Dedifferentiated amniotic fluid mesenchymal stem cell (primary cell): ENCODE measurements around the gene STARD9.

Source experiments
- DNase-seq: peaks from one replicate; pipeline ENCODE4 v3.0.0-alpha.2; 2016; ENCODE audit errors: extremely low spot score

Gene STARD9

GRCh38 chr15:42694398-42694797 is 119.0 kb downstream of the STARD9 start:
- no peak for DNase-seq

- DNase-seq: no peak
Observed at GRCh38 chr15:42695527-42696071, 120.2 kb downstream of the STARD9 start.

DNA sequence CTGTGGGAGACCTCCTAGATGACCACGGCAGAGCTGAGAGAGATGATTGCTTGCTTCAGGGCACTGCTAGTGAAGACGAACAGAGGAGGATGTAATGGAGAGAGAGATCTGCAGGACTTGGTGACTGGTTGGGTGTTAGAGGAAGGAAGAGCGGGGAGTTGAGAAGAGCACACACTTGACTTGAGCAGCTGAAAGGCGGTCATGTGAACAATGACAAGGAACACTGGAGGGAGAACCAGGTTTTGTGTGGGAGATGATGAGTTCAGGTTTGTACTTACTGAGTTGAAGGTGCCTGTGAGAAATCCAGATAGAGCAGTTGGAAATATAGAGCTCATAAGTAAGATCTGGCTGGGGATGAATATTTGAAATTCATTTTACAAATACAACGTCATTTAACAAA is 121.2 kb downstream of the STARD9 start:
- DNase-seq: no peak

DNA sequence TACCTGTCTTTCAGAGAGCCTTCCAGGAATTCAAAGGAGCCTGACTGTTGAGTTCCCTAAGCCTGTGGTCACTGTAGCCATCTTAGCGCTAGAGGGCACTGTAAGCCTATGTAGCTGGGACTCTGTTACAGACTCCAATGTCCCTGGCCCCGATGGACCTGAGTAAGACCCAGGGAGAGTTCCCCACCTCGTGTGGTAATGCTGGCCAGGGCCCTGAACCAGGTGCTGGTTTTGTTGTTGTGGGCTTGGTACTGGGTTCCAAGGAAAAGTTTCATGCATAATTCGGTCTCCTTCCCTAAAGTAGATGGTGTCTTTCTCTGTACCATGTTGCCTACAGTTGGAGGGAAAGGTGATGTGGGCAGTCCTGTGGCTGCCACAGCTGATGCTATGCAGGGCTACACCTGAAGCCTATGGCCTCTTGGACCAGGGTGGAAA is 129.1 kb downstream of the STARD9 start:
- DNase-seq: peak; percentile 67

GRCh38 chr15:42705336-42705735 is 129.9 kb downstream of the STARD9 start:
- no peak for DNase-seq

DNA sequence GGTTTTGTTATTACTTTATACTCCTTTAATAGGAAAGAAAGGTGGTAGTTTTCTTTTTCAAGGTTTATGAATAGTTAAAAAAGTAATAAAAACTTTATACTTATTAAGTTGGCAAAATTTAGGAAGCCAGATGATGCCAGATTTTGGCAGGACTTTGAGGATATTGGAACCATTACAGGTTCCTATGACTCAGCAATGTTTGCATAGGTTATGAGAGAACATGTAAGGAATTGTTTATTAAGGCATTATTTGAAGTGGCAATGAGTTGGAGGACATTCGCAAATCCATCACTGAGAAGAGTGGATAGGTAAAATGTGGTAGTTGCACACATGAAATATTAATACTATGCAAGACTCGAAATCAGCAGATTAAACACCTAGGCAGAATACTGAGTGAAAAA is 131.7 kb downstream of the STARD9 start:
- no peak for DNase-seq

DNA sequence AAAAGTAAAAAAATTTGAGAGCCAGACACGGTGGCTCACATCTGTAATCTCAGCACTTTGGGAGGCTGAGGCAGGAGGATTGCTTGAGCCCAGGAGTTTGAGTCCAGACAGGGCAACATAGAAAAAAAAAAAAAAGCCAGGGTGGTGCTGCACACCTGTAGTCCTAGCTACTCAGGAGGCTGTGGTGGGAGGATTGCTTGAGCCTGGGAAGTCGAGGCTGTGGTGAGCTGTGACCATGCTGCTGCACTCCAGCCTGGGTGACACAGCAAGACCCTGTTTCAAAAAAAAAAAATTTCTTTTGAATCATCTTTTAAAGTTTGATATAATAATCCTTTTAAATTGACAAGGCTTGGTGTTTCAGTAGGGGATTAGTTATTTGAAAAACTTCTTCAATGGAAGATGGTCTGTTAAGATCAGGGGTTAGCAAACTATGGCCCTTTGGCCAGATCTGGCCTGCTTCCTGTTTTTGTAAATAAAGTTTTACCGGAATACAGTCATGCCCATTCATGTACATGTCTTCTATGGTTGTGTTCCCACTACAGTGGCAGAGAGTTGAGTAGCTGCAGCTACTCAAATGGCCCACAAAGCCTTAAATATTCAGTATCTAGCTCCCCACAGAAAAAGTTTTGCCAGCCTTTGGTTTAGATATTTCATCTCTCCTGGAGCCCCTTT is 132.6 kb downstream of the STARD9 start:
- DNase-seq: no peak

GRCh38 chr15:42710662-42711061 is 135.3 kb downstream of the STARD9 start:
- no peak for DNase-seq

DNA sequence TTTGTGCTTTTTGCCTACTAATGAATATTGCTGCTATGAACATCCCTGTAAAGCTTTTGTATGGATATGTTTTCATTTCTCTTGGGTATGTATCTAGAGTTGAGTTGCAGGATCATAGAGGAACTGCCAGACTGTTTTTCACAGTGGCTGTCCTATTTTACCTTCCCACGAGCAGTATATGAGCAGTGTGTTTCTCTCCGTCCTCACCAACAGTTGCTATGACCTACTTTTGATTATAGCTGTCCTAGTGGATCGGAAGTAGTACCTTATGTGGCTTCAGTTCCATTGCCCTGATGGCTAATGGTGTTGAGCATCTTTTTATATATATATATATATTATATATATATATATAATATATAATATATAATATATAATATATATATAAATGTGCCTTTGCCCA is 136.3 kb downstream of the STARD9 start:
- no peak for DNase-seq

DNA sequence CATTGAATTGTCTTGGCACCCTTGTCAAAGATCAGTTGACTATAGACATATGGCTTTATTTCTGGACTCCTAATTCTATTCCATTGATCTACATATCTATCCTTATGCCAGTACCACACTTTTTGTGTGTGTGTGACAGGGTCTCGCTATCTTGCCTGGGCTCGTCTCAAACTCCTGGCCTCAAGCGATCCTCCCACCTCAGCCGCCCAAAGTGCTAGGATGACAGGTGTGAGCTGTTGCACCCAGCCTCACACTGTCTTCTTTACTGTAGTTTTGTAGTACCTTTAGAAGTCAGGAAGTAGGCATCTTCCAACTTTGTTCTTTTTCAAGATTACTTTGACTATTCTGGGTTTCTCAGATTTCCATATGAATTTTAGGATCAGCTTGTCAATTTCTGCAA is 137.2 kb downstream of the STARD9 start:
- DNase-seq: no peak

- no peak for DNase-seq
Observed at GRCh38 chr15:42716125-42716524, 140.7 kb downstream of the STARD9 start.

DNA sequence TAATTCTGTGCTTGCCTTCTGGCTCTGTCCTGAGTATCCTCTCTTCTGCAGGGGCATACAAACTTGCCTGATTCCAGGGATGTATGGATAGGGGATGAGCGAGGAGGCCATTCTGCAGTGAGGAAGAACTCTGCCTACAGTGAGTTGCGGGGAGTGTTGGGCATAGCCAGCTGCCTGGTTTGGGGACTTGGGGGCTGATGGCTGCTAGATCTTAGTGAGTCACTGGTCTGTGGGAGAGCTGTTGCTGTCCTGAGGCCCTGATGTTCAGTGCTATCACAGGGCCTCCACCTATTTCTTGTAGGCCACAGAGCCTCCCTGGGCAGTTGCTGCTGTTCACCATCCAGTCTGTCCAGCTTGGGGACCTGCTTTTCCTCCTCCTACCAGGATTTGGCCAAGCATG is 141.2 kb downstream of the STARD9 start:
- no peak for DNase-seq

GRCh38 chr15:42719043-42719442 is 143.6 kb downstream of the STARD9 start:
- no peak for DNase-seq

DNA sequence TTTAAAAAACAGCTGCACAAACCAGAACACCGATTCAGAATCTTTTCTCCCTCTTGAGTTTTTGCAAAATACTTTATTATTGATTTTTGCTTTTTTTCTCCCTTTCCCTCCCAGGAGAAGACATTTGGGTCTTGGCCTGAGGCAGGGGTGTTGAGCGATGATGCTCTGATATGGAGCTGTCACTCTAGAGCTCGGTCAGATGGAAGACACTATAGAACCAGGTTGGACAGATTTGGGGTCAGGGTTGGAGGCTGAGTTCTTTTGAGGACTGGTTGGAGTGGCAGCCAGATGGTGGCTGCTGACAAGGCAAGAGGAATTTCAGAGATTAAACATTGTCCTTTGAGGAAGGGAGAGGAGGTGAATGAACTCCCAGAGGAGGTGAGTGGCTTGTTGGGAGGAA is 144.7 kb downstream of the STARD9 start:
- no peak for DNase-seq

DNA sequence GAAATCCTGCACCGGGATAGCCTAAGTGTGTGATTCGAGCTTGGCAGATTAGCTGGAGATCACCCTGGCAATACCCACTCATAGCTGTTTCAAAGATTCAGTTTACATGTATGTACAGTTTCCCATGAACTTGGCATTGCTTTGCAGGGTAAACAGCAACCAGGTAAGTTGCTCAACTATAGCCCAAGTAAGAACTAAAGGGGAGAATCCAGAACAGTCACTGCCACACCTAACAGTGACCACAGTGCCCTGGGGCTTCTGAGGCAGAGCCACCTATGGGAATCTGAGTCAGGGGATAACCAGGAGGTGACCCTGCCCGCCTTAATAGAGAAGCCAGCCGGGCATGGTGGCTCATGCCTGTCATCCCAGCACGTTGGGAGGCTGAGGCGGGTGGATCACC is 145.6 kb downstream of the STARD9 start:
- DNase-seq: no peak

DNA sequence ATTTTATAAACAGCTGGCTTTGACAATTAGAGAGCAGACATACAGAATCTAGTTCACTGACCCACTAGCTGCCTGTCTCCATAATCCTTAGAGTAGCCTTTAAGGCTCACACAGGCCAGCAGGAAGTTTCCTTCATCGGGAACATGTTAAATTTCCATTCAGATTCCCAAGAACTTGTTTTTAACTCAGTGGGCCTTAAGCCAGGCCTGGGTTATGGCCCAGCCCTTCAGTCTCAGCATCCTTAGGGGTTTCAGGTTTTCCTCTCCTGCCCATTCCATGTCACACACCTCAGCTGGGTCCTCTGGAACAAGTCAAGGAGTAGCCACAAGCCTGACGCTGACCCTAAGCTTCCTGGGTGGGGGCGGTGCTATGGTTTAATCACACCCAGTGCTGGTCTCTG is 146.5 kb downstream of the STARD9 start:
- DNase-seq: no peak

- no peak for DNase-seq
Observed at GRCh38 chr15:42723068-42723467, 147.7 kb downstream of the STARD9 start.

DNA sequence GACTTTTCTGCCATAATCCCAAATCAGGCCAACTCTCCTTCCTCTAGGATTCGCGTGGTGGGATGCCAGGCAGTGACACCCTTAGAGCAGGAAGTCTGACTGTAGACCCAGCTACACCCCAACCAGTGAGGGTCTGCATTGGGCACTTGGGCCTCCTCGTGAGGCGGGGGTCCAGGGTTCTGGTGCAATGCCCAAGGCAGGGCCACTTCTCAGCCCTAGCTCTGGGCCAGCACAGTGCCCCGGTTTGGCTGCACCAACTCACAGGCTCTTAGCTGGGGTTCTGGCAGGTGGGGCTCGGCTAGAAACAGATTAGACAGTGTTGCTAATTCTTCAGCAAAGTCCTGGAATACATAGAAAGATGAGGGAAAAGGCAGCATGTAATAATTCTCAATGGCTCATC is 148.9 kb downstream of the STARD9 start:
- no peak for DNase-seq

- DNase-seq: no peak
Observed at GRCh38 chr15:42725331-42725903, 150.0 kb downstream of the STARD9 start.

DNA sequence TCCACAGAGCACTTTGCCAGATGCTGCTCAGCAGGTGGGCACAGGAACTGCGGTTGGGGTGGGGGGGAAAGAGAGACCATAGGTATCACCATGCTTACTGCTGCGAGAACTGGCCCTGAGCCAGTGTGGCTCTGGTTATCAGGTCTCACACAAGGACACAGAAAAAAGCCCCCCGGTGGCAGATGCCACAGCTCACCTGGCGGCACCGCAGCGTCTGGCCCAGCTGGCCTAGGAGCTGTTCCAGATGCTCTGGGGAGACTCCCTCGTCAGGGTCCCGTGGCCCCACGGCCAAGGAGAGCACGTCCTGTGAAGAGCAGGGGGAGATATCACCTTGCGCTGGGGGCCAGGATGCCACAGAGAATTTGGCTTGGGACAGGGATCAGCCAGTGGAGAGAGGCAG is 150.7 kb downstream of the STARD9 start:
- DNase-seq: no peak

DNA sequence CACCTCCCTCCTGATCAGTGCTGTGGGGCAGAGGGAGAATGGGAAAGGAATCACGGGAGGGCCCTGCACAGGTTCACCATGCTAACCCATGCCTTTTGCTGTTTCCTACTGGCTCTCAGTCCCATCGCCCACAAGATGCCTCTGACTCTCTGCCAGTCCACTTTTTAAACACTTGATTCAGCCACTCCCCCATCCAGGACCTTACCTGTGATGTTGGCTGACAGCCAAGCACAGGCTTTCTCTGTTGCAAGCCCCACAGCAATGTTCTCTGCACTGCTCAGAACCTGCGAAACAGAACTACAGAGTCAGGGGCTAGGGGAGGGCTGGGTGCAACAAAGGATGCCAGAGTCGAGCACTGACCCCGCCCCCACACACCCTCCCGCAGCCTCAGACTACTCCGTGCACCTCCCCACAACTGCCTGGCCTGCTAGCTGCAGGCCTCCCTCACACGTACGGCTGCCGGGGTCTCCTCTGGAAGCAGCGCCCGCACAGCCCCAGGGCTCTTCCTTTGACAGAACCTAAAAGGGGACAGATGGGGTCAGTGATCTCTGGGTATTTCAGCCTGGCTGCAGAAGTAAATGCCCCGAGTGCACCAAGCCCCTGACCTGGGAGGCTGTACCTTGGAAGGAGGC is 152.5 kb downstream of the STARD9 start:
- no peak for DNase-seq

- no peak for DNase-seq
Observed at GRCh38 chr15:42728560-42728959, 153.2 kb downstream of the STARD9 start.

- no peak for DNase-seq
Observed at GRCh38 chr15:42728972-42729371, 153.6 kb downstream of the STARD9 start.
